Activated T-cell treated with anti-CD3 and anti-CD28 coated beads, Interleukin-2, amount 50 U/mL, for 48 hours (primary cell): ENCODE measurements around the gene PPIG.
"Not testable (repeated sequence)": the region's sequence is repeated elsewhere in the genome, so short reads cannot be mapped to it uniquely, and the experiment has no call there.

Source experiments
- DNase-seq, 2 experiments: peaks; one replicate each; pipeline ENCODE4 v3.0.0-alpha.2; 2020

Gene PPIG

GRCh38 chr2:169596546-169596945, 12.4 kb downstream of the PPIG start:
- not testable (repeated sequence) for DNase-seq

- no peak for DNase-seq
Measured at GRCh38 chr2:169598982-169599381, 14.8 kb downstream of the PPIG start.

GRCh38 chr2:169599568-169599967, 15.4 kb downstream of the PPIG start:
- no peak for DNase-seq

- DNase-seq, result no peak
Measured at GRCh38 chr2:169609264-169609663, 25.1 kb downstream of the PPIG start.

GRCh38 chr2:169613876-169614275, 29.7 kb downstream of the PPIG start:
- DNase-seq, result no peak

- DNase-seq, result not testable (repeated sequence)
Measured at GRCh38 chr2:169615982-169616381, 31.8 kb downstream of the PPIG start.

GRCh38 chr2:169619946-169620345, 35.8 kb downstream of the PPIG start:
- DNase-seq, result no peak

GRCh38 chr2:169620509-169620908, 36.4 kb downstream of the PPIG start:
- DNase-seq, result no peak

GRCh38 chr2:169623235-169623634, 39.1 kb downstream of the PPIG start:
- no peak for DNase-seq

GRCh38 chr2:169625781-169626180, 41.6 kb downstream of the PPIG start:
- DNase-seq, result no peak

- no peak for DNase-seq
Measured at GRCh38 chr2:169636440-169637097, 52.4 kb downstream of the PPIG start.

- DNase-seq, result no peak
Measured at GRCh38 chr2:169637620-169638019, 53.5 kb downstream of the PPIG start.

GRCh38 chr2:169640104-169640503, 56.0 kb downstream of the PPIG start:
- DNase-seq, result no peak

GRCh38 chr2:169641464-169641863, 57.3 kb downstream of the PPIG start:
- DNase-seq, result no peak

GRCh38 chr2:169644173-169644572, 60.0 kb downstream of the PPIG start:
- DNase-seq, result no peak

GRCh38 chr2:169647496-169647895, 63.3 kb downstream of the PPIG start:
- DNase-seq, result no peak

- no peak for DNase-seq
Measured at GRCh38 chr2:169649278-169649677, 65.1 kb downstream of the PPIG start.

- DNase-seq, result no peak
Measured at GRCh38 chr2:169653636-169654035, 69.5 kb downstream of the PPIG start.

GRCh38 chr2:169656164-169656563, 72.0 kb downstream of the PPIG start:
- no peak for DNase-seq

- no peak for DNase-seq
Measured at GRCh38 chr2:169658877-169659276, 74.7 kb downstream of the PPIG start.

- DNase-seq, result no peak
Measured at GRCh38 chr2:169659320-169659719, 75.2 kb downstream of the PPIG start.

GRCh38 chr2:169661265-169661664, 77.1 kb downstream of the PPIG start:
- no peak for DNase-seq

GRCh38 chr2:169662744-169663143, 78.6 kb downstream of the PPIG start:
- DNase-seq, result no peak

- DNase-seq, result no peak
Measured at GRCh38 chr2:169663247-169663646, 79.1 kb downstream of the PPIG start.

- no peak for DNase-seq
Measured at GRCh38 chr2:169664600-169664977, 80.4 kb downstream of the PPIG start.
